CD4-positive, alpha-beta T cell treated with Interleukin-12 subunit alpha and Interleukin-12 subunit beta, for 1 hour (primary cell): ENCODE data around the gene TALDO1.
A peak's percentile ranks its signal among the peaks of the same experiment; 100 is the strongest.
"Not testable (repeated sequence)": the region's sequence is repeated elsewhere in the genome, so short reads cannot be mapped to it uniquely, and the experiment has no call there.

ENCODE experiments used
- DNase-seq: peaks from one replicate; pipeline ENCODE4 v3.0.0-alpha.2; 2020

TALDO1 gene

GRCh38 chr11:737899-738298 lies 9.4 kb upstream of the TALDO1 start:
- DNase-seq, result not testable (repeated sequence)

GRCh38 chr11:742156-742546 lies 5.1 kb upstream of the TALDO1 start:
- DNase-seq, result no peak

- no peak for DNase-seq
These were observed 4.6 kb upstream of the TALDO1 start for GRCh38 chr11:742571-743201.

- no peak for DNase-seq
These were observed 1.8 kb upstream of the TALDO1 start for GRCh38 chr11:745428-745827.

GRCh38 chr11:746289-747157 lies 741 bp upstream of the TALDO1 start:
- no peak for DNase-seq

GRCh38 chr11:748007-748359 lies 719 bp downstream of the TALDO1 start:
- DNase-seq, result no peak

- DNase-seq, result no peak
These were observed 2.5 kb downstream of the TALDO1 start for GRCh38 chr11:749731-750130.

GRCh38 chr11:760236-760635 lies 13.0 kb downstream of the TALDO1 start:
- DNase-seq, result no peak

GRCh38 chr11:761526-762108 lies 14.4 kb downstream of the TALDO1 start:
- no peak for DNase-seq

GRCh38 chr11:762421-763072 lies 15.3 kb downstream of the TALDO1 start:
- DNase-seq, result no peak

GRCh38 chr11:763073-763463 lies 15.8 kb downstream of the TALDO1 start:
- DNase-seq, result no peak

- no peak for DNase-seq
These were observed 16.5 kb downstream of the TALDO1 start for GRCh38 chr11:763549-764321.

GRCh38 chr11:764322-765024 lies 17.2 kb downstream of the TALDO1 start:
- no peak for DNase-seq

GRCh38 chr11:765025-765801 lies 17.9 kb downstream of the TALDO1 start:
- DNase-seq, result peak; percentile 75

- DNase-seq, result no peak
These were observed 18.5 kb downstream of the TALDO1 start for GRCh38 chr11:765802-766091.

GRCh38 chr11:766106-766935 lies 19.1 kb downstream of the TALDO1 start:
- DNase-seq, result no peak

GRCh38 chr11:766936-767210 lies 19.6 kb downstream of the TALDO1 start:
- no peak for DNase-seq

- DNase-seq, result no peak
These were observed 20.0 kb downstream of the TALDO1 start for GRCh38 chr11:767238-767637.

- no peak for DNase-seq
These were observed 22.8 kb downstream of the TALDO1 start for GRCh38 chr11:769887-770641.
